H1 (cell line): Measurements from ENCODE around the gene LRP8. TPM values are rescaled to one million over a fixed set of nuclear protein-coding genes. Genes with fewer than 3 reads are reported as not detected.

Source experiments
- CREB1 ChIP-seq: IDR thresholded peaks from 2 replicates; pipeline ENCODE4 v1.6.1; 2012; ENCODE audit warnings: inconsistent platforms
- RAD21 ChIP-seq, 2 experiments: IDR thresholded peaks in 1 of 2; conservative IDR thresholded peaks in 1 of 2; 2 replicates each; pipeline ENCODE4 v1.6.1; 2011; ENCODE audit warnings: low read depth in 2 of 2, low read length in 2 of 2, improper control_type of control experiment in 1 of 2, inconsistent platforms in 1 of 2, mild to moderate bottlenecking in 1 of 2, moderate library complexity in 1 of 2
- polyA plus RNA-seq, 7 experiments: library from polyadenylated mRNA; depleted of rRNA in 3 of 7; stranded (reverse) in 5 of 7; unstranded in 2 of 7; fragments of >200 nt in 5 of 7; fragments of 200-250 nt in 2 of 7; gene quantifications; 1 replicate in 5 of 7; 2 replicates in 1 of 7; 4 replicates in 1 of 7; pipeline versions ENCODE4 v1.2.1 to v1.2.3, GENCODE V29; 2011 to 2013; ENCODE audit warnings: missing spikeins in 2 of 7, mixed read lengths in 2 of 7
- total RNA-seq: library from RNA; stranded (reverse); fragmentation: NEBNext Ultra II Directional; extraction: Animal tissue kit (Norgen Biotek cat#: 25700); gene quantifications from 2 replicates; pipeline ENCODE4 v1.2.1, GENCODE V29; 2021
- TF ChIP-seq, protein P1 (sequence below): IDR thresholded peaks from 2 replicates; pipeline ENCODE4 v1.6.1; 2012; ENCODE audit warnings: low read length, inconsistent platforms

The LRP8 gene
- total and polyA plus RNA-seq, 2 of the 8 experiments (the other 6 are each of a cell fraction or from before 2014, with no cell fraction given) = 63.2 to 66.4 TPM

DNA sequence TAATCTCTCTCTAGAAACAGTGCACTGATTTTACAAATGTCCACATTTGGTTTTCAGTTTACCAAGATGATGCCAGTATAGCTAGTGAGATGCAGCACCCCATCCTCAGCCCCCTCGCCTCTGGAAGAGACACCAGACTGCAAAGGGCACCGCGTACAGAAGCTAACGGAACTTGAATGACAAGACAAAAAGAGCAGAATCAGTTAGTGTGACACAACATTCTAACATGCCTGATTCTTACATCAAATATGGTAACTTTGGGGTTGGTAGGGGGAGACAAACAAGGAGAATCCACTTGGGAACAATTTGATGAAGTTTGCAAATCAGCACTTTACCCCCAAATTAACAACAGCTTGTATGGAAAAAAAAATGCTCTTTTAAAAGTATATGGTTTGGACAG is 85.5 kb downstream of the LRP8 start (continued):
- TF ChIP-seq, protein P1, sequence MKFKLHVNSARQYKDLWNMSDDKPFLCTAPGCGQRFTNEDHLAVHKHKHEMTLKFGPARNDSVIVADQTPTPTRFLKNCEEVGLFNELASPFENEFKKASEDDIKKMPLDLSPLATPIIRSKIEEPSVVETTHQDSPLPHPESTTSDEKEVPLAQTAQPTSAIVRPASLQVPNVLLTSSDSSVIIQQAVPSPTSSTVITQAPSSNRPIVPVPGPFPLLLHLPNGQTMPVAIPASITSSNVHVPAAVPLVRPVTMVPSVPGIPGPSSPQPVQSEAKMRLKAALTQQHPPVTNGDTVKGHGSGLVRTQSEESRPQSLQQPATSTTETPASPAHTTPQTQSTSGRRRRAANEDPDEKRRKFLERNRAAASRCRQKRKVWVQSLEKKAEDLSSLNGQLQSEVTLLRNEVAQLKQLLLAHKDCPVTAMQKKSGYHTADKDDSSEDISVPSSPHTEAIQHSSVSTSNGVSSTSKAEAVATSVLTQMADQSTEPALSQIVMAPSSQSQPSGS = no peak
- TF ChIP-seq RAD21 (IDR thresholded peaks at IDR 0.05 in 1 of 2, conservative IDR thresholded peaks at IDR 0.05 in 1 of 2; ENCODE audit: low read depth in 2 of 2, low read length in 2 of 2) = no peak
- TF ChIP-seq CREB1 = no peak
